ENCODE results near the gene PPP2R3A. TPM values are rescaled to one million over a fixed set of nuclear protein-coding genes. Genes with fewer than 3 reads are reported as not detected.
"Not testable (repeated sequence)": the region's sequence is repeated elsewhere in the genome, so short reads cannot be mapped to it uniquely, and the experiment has no call there.

Gene PPP2R3A
- polyA plus RNA-seq (2013, experiment 1 of 2; ENCODE audit: insufficient read length): 9.3 TPM
- 9.5 TPM for polyA plus RNA-seq (2013, experiment 2 of 2; ENCODE audit: insufficient read length)

- peak; percentile 85 for DNase-seq
Measured at GRCh38 chr3:135965506-135966270, at the start of gene PPP2R3A. Gene PPP2R3A, plus strand, starts transcription at chr3:135965728. Its CDS starts 35,771 bp downstream, at chr3:136001499.

- no peak for DNase-seq
Measured at GRCh38 chr3:135916310-135916709, 49.2 kb upstream of the PPP2R3A start.

- no peak for DNase-seq
Measured at GRCh38 chr3:135917076-135917475, 48.5 kb upstream of the PPP2R3A start.

- no peak for DNase-seq
Measured at GRCh38 chr3:135917927-135918597, 47.5 kb upstream of the PPP2R3A start.

- peak; percentile 46 for DNase-seq
Measured at GRCh38 chr3:135918600-135918999, 46.9 kb upstream of the PPP2R3A start.

- DNase-seq: no peak
Measured at GRCh38 chr3:135920275-135920674, 45.3 kb upstream of the PPP2R3A start.

GRCh38 chr3:135922903-135923250 is 42.7 kb upstream of the PPP2R3A start:
- DNase-seq: no peak

- no peak for DNase-seq
Measured at GRCh38 chr3:135924506-135924905, 41.0 kb upstream of the PPP2R3A start.

- DNase-seq: no peak
Measured at GRCh38 chr3:135926664-135927063, 38.9 kb upstream of the PPP2R3A start.

- peak; percentile 55 for DNase-seq
Measured at GRCh38 chr3:135927155-135927554, 38.4 kb upstream of the PPP2R3A start.

- peak; percentile 24 for DNase-seq
Measured at GRCh38 chr3:135929670-135930069, 35.9 kb upstream of the PPP2R3A start.

- no peak for DNase-seq
Measured at GRCh38 chr3:135930255-135930654, 35.3 kb upstream of the PPP2R3A start.

GRCh38 chr3:135935171-135935570 is 30.4 kb upstream of the PPP2R3A start:
- not testable (repeated sequence) for DNase-seq

GRCh38 chr3:135937766-135938165 is 27.8 kb upstream of the PPP2R3A start:
- not testable (repeated sequence) for DNase-seq

GRCh38 chr3:135944831-135945230 is 20.7 kb upstream of the PPP2R3A start:
- peak; percentile 71 for DNase-seq

- DNase-seq: no peak
Measured at GRCh38 chr3:135950941-135951340, 14.6 kb upstream of the PPP2R3A start.

GRCh38 chr3:135964160-135964955 is 1.2 kb upstream of the PPP2R3A start:
- DNase-seq: no peak

- no peak for DNase-seq
Measured at GRCh38 chr3:135965129-135965505, 411 bp upstream of the PPP2R3A start.

GRCh38 chr3:135966271-135966961 is 888 bp downstream of the PPP2R3A start:
- no peak for DNase-seq

- no peak for DNase-seq
Measured at GRCh38 chr3:135966962-135967274, 1.4 kb downstream of the PPP2R3A start.

GRCh38 chr3:135967867-135968266 is 2.3 kb downstream of the PPP2R3A start:
- no peak for DNase-seq

- no peak for DNase-seq
Measured at GRCh38 chr3:135970506-135971116, 5.1 kb downstream of the PPP2R3A start.

Data from fibroblast of skin of back (primary cell).